DOHH2 (cell line): ENCODE measurements around the gene STAU1.

Experiments used
- H3F3A ChIP-seq: fragments of 200-600 bp; sonication (generic), shearing (Covaris generic); 2 replicates; pipeline ENCODE4 v1.6.0; 2016; ENCODE audit warnings: antibody characterized with exemption, mild to moderate bottlenecking; ENCODE audit not compliant: control insufficient read depth, insufficient read depth
- H3K27ac ChIP-seq: fragments of 200-600 bp; sonication (generic); 2 replicates; pipeline ENCODE4 v1.5.1; 2014; ENCODE audit warnings: low read depth, mild to moderate bottlenecking, low read length, moderate library complexity
- H3K27me3 ChIP-seq: fragments of 200-600 bp; sonication (generic); 2 replicates; pipeline ENCODE4 v1.6.1; 2014; ENCODE audit warnings: mild to moderate bottlenecking, low read length, mixed read lengths; ENCODE audit not compliant: control insufficient read depth
- H3K36me3 ChIP-seq: fragments of 200-600 bp; sonication (generic); 2 replicates; pipeline ENCODE4 v1.6.1; 2014; ENCODE audit warnings: mild to moderate bottlenecking, low read length, moderate library complexity, mixed read lengths; ENCODE audit not compliant: control insufficient read depth
- H3K4me1 ChIP-seq: fragments of 200-600 bp; sonication (generic); 2 replicates; pipeline ENCODE4 v1.6.1; 2014; ENCODE audit warnings: mild to moderate bottlenecking, low read length, mixed read lengths; ENCODE audit not compliant: control insufficient read depth
- H3K4me2 ChIP-seq: fragments of 200-600 bp; sonication (generic); 2 replicates; pipeline ENCODE4 v1.6.0; 2014; ENCODE audit warnings: mild to moderate bottlenecking, low read length, moderate library complexity
- H3K4me3 ChIP-seq: fragments of 200-600 bp; sonication (generic); 2 replicates; pipeline ENCODE4 v1.5.1; 2014; ENCODE audit warnings: mild to moderate bottlenecking, low read length, mixed read lengths
- H3K79me2 ChIP-seq: fragments of 200-600 bp; sonication (generic); 2 replicates; pipeline ENCODE4 v1.6.1; 2014; ENCODE audit warnings: mild to moderate bottlenecking, low read length, mixed read lengths; ENCODE audit not compliant: control insufficient read depth
- H3K9me2 ChIP-seq: fragments of 200-600 bp; sonication (generic); replicated peaks from 2 replicates; pipeline ENCODE4 v1.6.1; 2014; ENCODE audit warnings: mild to moderate bottlenecking, low read length, mixed read lengths; ENCODE audit not compliant: control insufficient read depth
- H3K9me3 ChIP-seq: fragments of 200-600 bp; sonication (generic); 2 replicates; pipeline ENCODE4 v1.6.1; 2014; ENCODE audit warnings: antibody characterized with exemption, low read length, mixed read lengths; ENCODE audit not compliant: control insufficient read depth, insufficient read depth
- H4K20me1 ChIP-seq: fragments of 200-600 bp; sonication (generic); 2 replicates; pipeline ENCODE4 v1.6.0; 2014; ENCODE audit warnings: low read depth, mild to moderate bottlenecking, antibody characterized with exemption, low read length, moderate library complexity; ENCODE audit not compliant: control insufficient read depth, insufficient read depth
- CTCF ChIP-seq: fragments of 200-600 bp; sonication (generic); IDR thresholded peaks from one replicate; pipeline ENCODE4 v1.5.1; 2014; ENCODE audit warnings: antibody characterized with exemption, mild to moderate bottlenecking, low read depth, low read length; ENCODE audit not compliant: poor library complexity, severe bottlenecking
- EZH2phosphoT487 ChIP-seq: fragments of 200-600 bp; sonication (generic); IDR thresholded peaks from 2 replicates; pipeline ENCODE4 v1.6.1; 2017; ENCODE audit warnings: borderline replicate concordance, mild to moderate bottlenecking, antibody characterized with exemption, low read length, moderate library complexity, mixed read lengths

Gene STAU1

GRCh38 chr20:49163696-49164095, 24.4 kb downstream of the STAU1 start:
- Histone ChIP-seq H3K4me3 (no peak overlapping the region), H3F3A (peaks cover 7% of the 10 kb centered on the region), H4K20me1 (0 out of 2 replicates have a peak, but pooled peaks cover 4% of the 10 kb centered on the region), H3K4me1 (peaks cover 16% of the 10 kb centered on the region), H3K36me3 (peaks cover 64% of the 10 kb centered on the region), H3K4me2 (no peak overlapping the region), H3K27ac (no peak overlapping the region), H3K79me2 (peaks cover 72% of the 10 kb centered on the region), H3K9me2 (no peaks in the 10 kb centered on the region), H3K9me3 (no peaks in the 10 kb centered on the region), H3K27me3 (no peaks in the 10 kb centered on the region)
- no peak for TF ChIP-seq CTCF
- TF ChIP-seq EZH2phosphoT487, result no peak

GRCh38 chr20:49161428-49162152, 26.5 kb downstream of the STAU1 start:
- Histone ChIP-seq H3K4me2 (no peak overlapping the region), H3K4me3 (no peak overlapping the region), H3K27ac (no peak overlapping the region), H3K9me2 (no peaks in the 10 kb centered on the region), H3K79me2 (peaks cover 61% of the 10 kb centered on the region), H3F3A (peaks cover 4% of the 10 kb centered on the region), H3K36me3 (peaks cover 63% of the 10 kb centered on the region), H3K27me3 (no peaks in the 10 kb centered on the region), H3K9me3 (no peaks in the 10 kb centered on the region), H3K4me1 (0 out of 2 replicates have a peak, but pooled peaks cover 3% of the 10 kb centered on the region), H4K20me1 (no peaks in the 10 kb centered on the region)
- TF ChIP-seq EZH2phosphoT487 (no peak), CTCF (no peak)

GRCh38 chr20:49160057-49160929, 27.8 kb downstream of the STAU1 start:
- no peak overlapping the region for H3K4me2 ChIP-seq
- H3K27me3 ChIP-seq, result no peaks in the 10 kb centered on the region
- no peaks in the 10 kb centered on the region for H3K9me2 ChIP-seq
- peaks cover 59% of the 10 kb centered on the region for H3K79me2 ChIP-seq
- no peaks in the 10 kb centered on the region for H4K20me1 ChIP-seq
- H3K4me3 ChIP-seq, result no peak overlapping the region
- no peaks in the 10 kb centered on the region for H3K4me1 ChIP-seq
- peaks cover 6% of the 10 kb centered on the region for H3F3A ChIP-seq
- no peak overlapping the region for H3K27ac ChIP-seq
- no peaks in the 10 kb centered on the region for H3K9me3 ChIP-seq
- peaks cover 50% of the 10 kb centered on the region for H3K36me3 ChIP-seq
- no peak for TF ChIP-seq EZH2phosphoT487
- no peak for TF ChIP-seq CTCF
